ENCODE results near the gene BIN1. TPM values are rescaled to one million over a fixed set of nuclear protein-coding genes. Genes with fewer than 3 reads are reported as not detected.

Gene BIN1
- polyA plus RNA-seq, 1 experiment: 37.6 TPM

GRCh38 chr2:127011796-127012195 lies 95.2 kb downstream of the BIN1 start:
- no peaks in the 10 kb centered on the region; the same call in 1 of the 2 replicates for H3K27me3 ChIP-seq (ENCODE audit: control insufficient read depth, insufficient read depth, low read length)
- H3K36me3 ChIP-seq (ENCODE audit: control insufficient read depth, insufficient read depth, low read length): no peaks in the 10 kb centered on the region
- no peak for DNase-seq (ENCODE audit: low read depth)
- H3K4me3 ChIP-seq (ENCODE audit: low read depth, low read length): no peak overlapping the region
- TF ChIP-seq CTCF (IDR thresholded peaks at IDR 0.05; ENCODE audit: insufficient read depth, low read depth, low read length): no peak
- POLR2A ChIA-PET: no interaction called here
- CTCF ChIA-PET: interaction anchor here (1.6 kb wide), 1 partner anchor 40 kb away, joined by 4 read pairs; no protein-coding TSS in a partner anchor

- ChIA-PET CTCF (interaction anchor here (0.6 to 1.6 kb wide), 2 partner anchors 39 to 41 kb away, joined by 3 to 4 read pairs; no protein-coding TSS in a partner anchor), POLR2A (no interaction called here)
- Histone ChIP-seq H3K27me3 (ENCODE audit: control insufficient read depth, insufficient read depth, low read length) (no peaks in the 10 kb centered on the region; the same call in 1 of the 2 replicates), H3K4me3 (ENCODE audit: low read depth, low read length) (no peak overlapping the region), H3K36me3 (ENCODE audit: control insufficient read depth, insufficient read depth, low read length) (no peaks in the 10 kb centered on the region)
- no peak for TF ChIP-seq CTCF (IDR thresholded peaks at IDR 0.05; ENCODE audit: insufficient read depth, low read depth, low read length)
- no peak for DNase-seq (ENCODE audit: low read depth)
Observed at GRCh38 chr2:127011231-127011661, 95.7 kb downstream of the BIN1 start.

- POLR2A ChIA-PET: no interaction called here
- Histone ChIP-seq H3K4me3 (ENCODE audit: low read depth, low read length) (no peak overlapping the region), H3K36me3 (ENCODE audit: control insufficient read depth, insufficient read depth, low read length) (no peaks in the 10 kb centered on the region), H3K27me3 (ENCODE audit: control insufficient read depth, insufficient read depth, low read length) (no peaks in the 10 kb centered on the region; the same call in 1 of the 2 replicates)
- DNase-seq (ENCODE audit: low read depth): no peak
- CTCF ChIA-PET: interaction anchor here (1.0 to 1.7 kb wide), 3 partner anchors 16 to 41 kb away, joined by 3 to 6 read pairs (median 6); no protein-coding TSS in a partner anchor
- no peak for TF ChIP-seq CTCF (IDR thresholded peaks at IDR 0.05; ENCODE audit: insufficient read depth, low read depth, low read length)
Observed at GRCh38 chr2:127008265-127009015, 98.5 kb downstream of the BIN1 start.

- no peak for TF ChIP-seq CTCF (IDR thresholded peaks at IDR 0.05; ENCODE audit: insufficient read depth, low read depth, low read length)
- H3K36me3 ChIP-seq (ENCODE audit: control insufficient read depth, insufficient read depth, low read length): no peaks in the 10 kb centered on the region
- ChIA-PET CTCF (interaction anchor here (0.8 to 1.0 kb wide), 2 partner anchors 36 to 42 kb away, joined by 3 read pairs; no protein-coding TSS in a partner anchor), POLR2A (interaction anchor here (0.7 kb wide), 1 partner anchor 86 kb away, joined by 3 read pairs; no protein-coding TSS in a partner anchor)
- peak; percentile 36 for DNase-seq (ENCODE audit: low read depth)
- no peak overlapping the region for H3K4me3 ChIP-seq (ENCODE audit: low read depth, low read length)
- H3K27me3 ChIP-seq (ENCODE audit: control insufficient read depth, insufficient read depth, low read length): no peaks in the 10 kb centered on the region; the same call in 1 of the 2 replicates
Observed at GRCh38 chr2:127007652-127008051, 99.3 kb downstream of the BIN1 start.

GRCh38 chr2:127006962-127007361 lies 100.0 kb downstream of the BIN1 start:
- Histone ChIP-seq H3K36me3 (ENCODE audit: control insufficient read depth, insufficient read depth, low read length) (no peaks in the 10 kb centered on the region), H3K4me3 (ENCODE audit: low read depth, low read length) (no peak overlapping the region), H3K27me3 (ENCODE audit: control insufficient read depth, insufficient read depth, low read length) (no peaks in the 10 kb centered on the region; the same call in 1 of the 2 replicates)
- CTCF ChIA-PET: no interaction called here
- TF ChIP-seq CTCF (IDR thresholded peaks at IDR 0.05; ENCODE audit: insufficient read depth, low read depth, low read length): no peak
- POLR2A ChIA-PET: no interaction called here
- no peak for DNase-seq (ENCODE audit: low read depth)
